ENCODE measurements around the gene CADPS.

DNA sequence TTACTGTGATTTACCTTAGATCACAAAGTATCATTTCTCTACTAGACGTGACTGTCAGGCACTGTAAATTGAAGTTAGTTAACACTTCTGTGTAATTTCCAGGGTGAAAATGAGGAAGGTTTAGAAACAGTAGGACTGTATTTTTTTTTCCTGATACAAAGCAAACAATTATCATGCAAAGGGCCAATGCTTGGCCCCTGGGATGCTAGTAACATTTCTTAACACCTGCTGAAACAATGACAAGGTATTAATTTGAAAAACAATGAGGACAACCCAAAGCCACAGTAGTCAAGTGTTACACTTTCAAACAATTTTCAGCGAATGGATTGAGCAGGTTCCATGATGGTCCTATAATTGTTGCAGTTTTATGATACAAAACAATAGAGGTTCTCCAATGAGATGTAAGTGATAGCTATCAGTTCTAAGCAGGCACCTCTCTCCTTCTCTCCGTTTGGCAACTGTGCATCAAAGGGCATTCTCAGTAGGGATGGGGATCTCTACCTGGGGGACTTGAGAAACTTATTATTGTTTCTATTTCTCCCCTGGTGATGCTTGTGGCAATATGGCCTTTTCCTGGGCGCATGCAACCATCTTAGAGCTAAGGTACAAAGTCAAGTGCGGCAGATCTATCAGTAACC, 435.9 kb downstream of the CADPS start:
- TF ChIP-seq YY1 (IDR thresholded peaks at IDR 0.05; ENCODE audit: insufficient read depth, insufficient read length) (no peak), ZNF274 (IDR thresholded peaks at IDR 0.05; ENCODE audit: low read depth, low read length) (no peak), SUZ12 (IDR thresholded peaks at IDR 0.05; ENCODE audit: extremely low read depth, insufficient read depth, insufficient read length) (no peak)
